Measurements from ENCODE around the gene PPM1G.

GRCh38 chr2:27416151-27416550 lies 6.8 kb upstream of the PPM1G start:
- TF ChIP-seq CTCF (IDR thresholded peaks at IDR 0.05) (no peak), POLR2A (IDR thresholded peaks at IDR 0.05) (no peak), POLR2AphosphoS5 (IDR thresholded peaks at IDR 0.05) (no peak)
